Neural cell (in vitro differentiated cells): Measurements from ENCODE around the gene NUDCD2. TPM values are rescaled to one million over a fixed set of nuclear protein-coding genes. Genes with fewer than 3 reads are reported as not detected.
"Not testable (repeated sequence)": the region's sequence is repeated elsewhere in the genome, so short reads cannot be mapped to it uniquely, and the experiment has no call there.

Source experiments
- H2AFZ ChIP-seq: fragments of 200-600, 300-800 bp; sonication (generic), shearing (Covaris generic); 2 replicates; pipeline ENCODE4 v1.6.0; 2014; ENCODE audit warnings: low read depth, mild to moderate bottlenecking, antibody characterized with exemption, low read length, moderate library complexity
- H3F3A ChIP-seq: fragments of 200-600 bp; shearing (Covaris generic); 2 replicates; pipeline ENCODE4 v1.6.1; 2016; ENCODE audit warnings: mild to moderate bottlenecking, moderate library complexity, mixed read lengths, antibody characterized with exemption, low read length; ENCODE audit not compliant: insufficient read depth, poor library complexity, severe bottlenecking
- H3K27ac ChIP-seq: fragments of 200-600, 300-800 bp; sonication (generic), shearing (Covaris generic); 2 replicates; pipeline ENCODE4 v1.5.1; 2014; ENCODE audit warnings: mild to moderate bottlenecking, low read length, moderate library complexity
- H3K27me3 ChIP-seq: fragments of 300-800, 200-600 bp; sonication (generic), shearing (Covaris generic); 2 replicates; pipeline ENCODE4 v1.6.0; 2014; ENCODE audit warnings: mild to moderate bottlenecking, low read depth, low read length, moderate library complexity; ENCODE audit not compliant: insufficient read depth
- H3K36me3 ChIP-seq: fragments of 300-800, 200-600 bp; sonication (generic), shearing (Covaris generic); 2 replicates; pipeline ENCODE4 v1.5.1; 2014; ENCODE audit warnings: mild to moderate bottlenecking, antibody characterized with exemption, low read length, moderate library complexity; ENCODE audit not compliant: insufficient read depth
- H3K4me2 ChIP-seq: fragments of 300-800, 200-600 bp; sonication (generic), shearing (Covaris generic); 2 replicates; pipeline ENCODE4 v1.6.0; 2014; ENCODE audit warnings: mild to moderate bottlenecking, low read length
- H3K4me3 ChIP-seq: fragments of 300-800, 200-600 bp; sonication (generic), shearing (Covaris generic); 2 replicates; pipeline ENCODE4 v1.5.1; 2014; ENCODE audit warnings: mild to moderate bottlenecking, low read length, moderate library complexity
- H3K79me2 ChIP-seq: fragments of 200-600 bp; shearing (Covaris generic); replicated peaks from 2 replicates; pipeline ENCODE4 v1.6.0; 2014; ENCODE audit warnings: mild to moderate bottlenecking, low read length, moderate library complexity; ENCODE audit not compliant: insufficient read depth
- H3K9ac ChIP-seq: fragments of 300-800, 200-600 bp; sonication (generic), shearing (Covaris generic); 2 replicates; pipeline ENCODE4 v1.6.1; 2016; ENCODE audit warnings: mild to moderate bottlenecking, low read length, mixed read lengths
- H3K9me2 ChIP-seq: fragments of 200-600 bp; shearing (Covaris generic); 2 replicates; pipeline ENCODE4 v1.6.1; 2016; ENCODE audit warnings: mild to moderate bottlenecking, low read length, mixed read lengths; ENCODE audit not compliant: insufficient read depth
- H3K9me3 ChIP-seq: fragments of 200-600, 300-800 bp; sonication (generic), shearing (Covaris generic); 2 replicates; pipeline ENCODE4 v1.6.1; 2016; ENCODE audit warnings: mild to moderate bottlenecking, mixed run types, low read length, moderate library complexity, mixed read lengths
- H4K20me1 ChIP-seq: fragments of 200-600 bp; shearing (Covaris generic); 2 replicates; pipeline ENCODE4 v1.6.1; 2016; ENCODE audit warnings: mild to moderate bottlenecking, mixed run types; ENCODE audit not compliant: insufficient read depth
- CTCF ChIP-seq: fragments of 450-650 bp; IDR thresholded peaks from 2 replicates; pipeline ENCODE4 v1.5.1; 2014; ENCODE audit warnings: antibody characterized with exemption, mild to moderate bottlenecking, moderate library complexity; ENCODE audit not compliant: poor library complexity, severe bottlenecking
- EP300 ChIP-seq: fragments of 450-650 bp; conservative IDR thresholded peaks from 2 replicates; pipeline ENCODE4 v1.6.1; 2014; ENCODE audit warnings: antibody characterized with exemption, mild to moderate bottlenecking, moderate library complexity; ENCODE audit not compliant: poor library complexity, severe bottlenecking
- EZH2 ChIP-seq: fragments of 200-600, 300-800 bp; shearing (Covaris generic), sonication (generic); IDR thresholded peaks from 2 replicates; pipeline ENCODE4 v1.6.1; 2014; ENCODE audit warnings: antibody characterized with exemption, low read length, borderline replicate concordance, mild to moderate bottlenecking; ENCODE audit not compliant: insufficient read depth, poor library complexity, severe bottlenecking
- MXI1 ChIP-seq: fragments of 450-650 bp; conservative IDR thresholded peaks from 2 replicates; pipeline ENCODE4 v1.6.1; 2014; ENCODE audit warnings: antibody characterized with exemption, mild to moderate bottlenecking; ENCODE audit not compliant: poor library complexity, severe bottlenecking
- POLR2AphosphoS5 ChIP-seq: IDR thresholded peaks from 2 replicates; pipeline ENCODE4 v1.6.1; 2012
- RAD21 ChIP-seq: fragments of 450-650 bp; conservative IDR thresholded peaks from 2 replicates; pipeline ENCODE4 v1.6.1; 2014; ENCODE audit warnings: antibody characterized with exemption, mild to moderate bottlenecking, moderate library complexity
- REST ChIP-seq: IDR thresholded peaks from 2 replicates; pipeline ENCODE4 v1.6.1; 2012; ENCODE audit warnings: borderline replicate concordance
- SMC3 ChIP-seq: fragments of 450-650 bp; conservative IDR thresholded peaks from 2 replicates; pipeline ENCODE4 v1.6.1; 2014; ENCODE audit warnings: antibody characterized with exemption, mild to moderate bottlenecking, moderate library complexity; ENCODE audit not compliant: poor library complexity
- TAF1 ChIP-seq: IDR thresholded peaks from 2 replicates; pipeline ENCODE4 v1.6.1; 2012; ENCODE audit warnings: low read depth
- polyA plus RNA-seq: library from polyadenylated mRNA; depleted of rRNA; stranded (reverse); fragments of >200 nt; gene quantifications from 2 replicates; pipeline ENCODE4 v1.2.3, GENCODE V29; 2014

NUDCD2 gene
- polyA plus RNA-seq, 1 donor from 2014 or later: 17.7 TPM

- Histone ChIP-seq H3K27me3 (no peaks in the 10 kb centered on the region), H3K27ac (no peak overlapping the region), H2AFZ (no peak overlapping the region), H3K36me3 (peaks cover 4% of the 10 kb centered on the region), H3K79me2 (peaks cover 20% of the 10 kb centered on the region), H3K9ac (no peak overlapping the region), H3F3A (peaks cover 3% of the 10 kb centered on the region), H4K20me1 (no peaks in the 10 kb centered on the region), H3K9me2 (no peaks in the 10 kb centered on the region), H3K9me3 (no peaks in the 10 kb centered on the region), H3K4me2 (no peak overlapping the region), H3K4me3 (no peak overlapping the region)
- TF ChIP-seq CTCF: no peak
- TF ChIP-seq REST: no peak
- no peak for TF ChIP-seq MXI1
- no peak for TF ChIP-seq POLR2AphosphoS5
- no peak for TF ChIP-seq RAD21
- no peak for TF ChIP-seq SMC3
- TF ChIP-seq EZH2: no peak
- no peak for TF ChIP-seq TAF1
- no peak for TF ChIP-seq EP300
These were observed 3.1 kb downstream of the NUDCD2 start for GRCh38 chr5:163456840-163457239.

- Histone ChIP-seq H3K27ac (no peak overlapping the region), H3K9me3 (no peaks in the 10 kb centered on the region), H3F3A (peaks cover 3% of the 10 kb centered on the region), H4K20me1 (no peaks in the 10 kb centered on the region), H3K4me3 (no peak overlapping the region), H3K9ac (no peak overlapping the region), H3K36me3 (peaks cover 4% of the 10 kb centered on the region), H3K9me2 (no peaks in the 10 kb centered on the region), H2AFZ (no peak overlapping the region), H3K4me2 (no peak overlapping the region), H3K79me2 (peaks cover 20% of the 10 kb centered on the region), H3K27me3 (no peaks in the 10 kb centered on the region)
- TF ChIP-seq POLR2AphosphoS5 (no peak), RAD21 (no peak), TAF1 (no peak), REST (no peak), MXI1 (no peak)
These were observed 3.8 kb downstream of the NUDCD2 start for GRCh38 chr5:163456029-163456589.

- not testable (repeated sequence) for H3K9me2 ChIP-seq, H2AFZ ChIP-seq, H4K20me1 ChIP-seq, H3K4me3 ChIP-seq, H3K9ac ChIP-seq, H3F3A ChIP-seq, H3K36me3 ChIP-seq, H3K4me2 ChIP-seq, H3K27ac ChIP-seq, H3K9me3 ChIP-seq, H3K27me3 ChIP-seq
- H3K79me2 ChIP-seq: peaks cover 20% of the 10 kb centered on the region
These were observed 4.5 kb downstream of the NUDCD2 start for GRCh38 chr5:163455406-163455805.
